PC-9 (cell line): ENCODE measurements around the gene ARPC1A. TPM values are rescaled to one million over a fixed set of nuclear protein-coding genes. Genes with fewer than 3 reads are reported as not detected.
"Not testable (repeated sequence)": the region's sequence is repeated elsewhere in the genome, so short reads cannot be mapped to it uniquely, and the experiment has no call there.

Experiments
- BruUV-seq: library from RNA; stranded (reverse); fragments of 400-500 nt; replicated peaks from 2 replicates; lab custom pipeline; 2021; lab: Mats Ljungman, UMichigan
- CTCF ChIA-PET: fragments of 300-600 bp; sonication (Branson Sonifier 250); formaldehyde crosslinking; loops from one replicate; lab custom pipeline; 2022; ENCODE audit warnings: antibody characterized with exemption; lab: Charles Lee
- POLR2A ChIA-PET: fragments of 300-600 bp; sonication (Branson Sonifier 250); formaldehyde crosslinking; loops from one replicate; lab custom pipeline; 2022; ENCODE audit warnings: antibody characterized with exemption; ENCODE audit not compliant: unreplicated experiment; lab: Charles Lee
- DNase-seq, 2 experiments: peaks; one replicate each; pipeline versions ENCODE4 v3.0.0 to v3.0.0-alpha.2; 2015 to 2022; ENCODE audit warnings: mixed read lengths in 1 of 2
- H2AFZ ChIP-seq: fragments of 200-600 bp; sonication (generic); 2 replicates; pipeline ENCODE4 v1.8.1; 2017; ENCODE audit warnings: antibody characterized with exemption
- H3F3A ChIP-seq: fragments of 200-600 bp; sonication (generic); 2 replicates; pipeline ENCODE4 v1.8.1; 2017; ENCODE audit warnings: antibody characterized with exemption, mild to moderate bottlenecking, low read depth; ENCODE audit not compliant: insufficient read depth
- H3K27ac ChIP-seq: fragments of 200-600 bp; sonication (generic); 2 replicates; pipeline ENCODE4 v1.6.1; 2016; ENCODE audit warnings: mixed run types
- H3K27me3 ChIP-seq: fragments of 200-600 bp; sonication (generic); 2 replicates; pipeline ENCODE4 v1.6.1; 2016; ENCODE audit warnings: low read depth, mixed run types; ENCODE audit not compliant: insufficient read depth
- H3K36me3 ChIP-seq: fragments of 200-600 bp; sonication (generic); 2 replicates; pipeline ENCODE4 v1.6.1; 2016; ENCODE audit warnings: low read depth, mixed run types
- H3K4me1 ChIP-seq: fragments of 200-600 bp; sonication (generic); replicated peaks from 2 replicates; pipeline ENCODE4 v1.6.1; 2016; ENCODE audit warnings: mixed run types; ENCODE audit not compliant: insufficient read depth
- H3K4me2 ChIP-seq: fragments of 200-600 bp; sonication (generic); 2 replicates; pipeline ENCODE4 v1.6.1; 2017; ENCODE audit warnings: mixed run types
- H3K4me3 ChIP-seq: fragments of 200-600 bp; sonication (generic); 2 replicates; pipeline ENCODE4 v1.6.1; 2016; ENCODE audit warnings: mixed run types
- H3K79me2 ChIP-seq: fragments of 200-600 bp; sonication (generic); 2 replicates; pipeline ENCODE4 v1.6.1; 2017; ENCODE audit warnings: low read depth, mixed run types
- H3K9me2 ChIP-seq: fragments of 200-600 bp; sonication (generic); 2 replicates; pipeline ENCODE4 v1.8.1; 2017; ENCODE audit warnings: mild to moderate bottlenecking; ENCODE audit not compliant: insufficient read depth
- H3K9me3 ChIP-seq: fragments of 200-600 bp; sonication (generic); 2 replicates; pipeline ENCODE4 v1.8.1; 2016; ENCODE audit warnings: low read depth; ENCODE audit not compliant: insufficient read depth
- H4K20me1 ChIP-seq: fragments of 200-600 bp; sonication (generic); 2 replicates; pipeline ENCODE4 v1.8.1; 2017; ENCODE audit not compliant: insufficient read depth
- CTCF ChIP-seq: fragments of 200-600 bp; sonication (generic); conservative IDR thresholded peaks from 2 replicates; pipeline ENCODE4 v1.6.1; 2017; ENCODE audit warnings: mixed run types, antibody characterized with exemption, mild to moderate bottlenecking, moderate library complexity
- EZH2 ChIP-seq: fragments of 200-600 bp; sonication (generic); IDR thresholded peaks from 2 replicates; pipeline ENCODE4 v1.8.0; 2017; ENCODE audit warnings: antibody characterized with exemption, low read depth
- intact Hi-C: fragments of 100-400 bp; cut with micrococcal nuclease; formaldehyde crosslinking; loops from one replicate; pipeline ENCODE4 v1.10.0; 2022; ENCODE audit not compliant: unreplicated experiment
- total RNA-seq: library from RNA; stranded (reverse); gene quantifications from 2 replicates; pipeline ENCODE4 v1.2.3, GENCODE V29; 2021

Gene ARPC1A
- total RNA-seq, 1 experiment from 2014 or later: 305 TPM

- POLR2A ChIA-PET: no interaction called here
- H3K4me3 ChIP-seq: peak overlapping the region; percentile 99
- no peaks in the 10 kb centered on the region for H3K9me2 ChIP-seq
- no peaks in the 10 kb centered on the region for H3K27me3 ChIP-seq
- H2AFZ ChIP-seq: no peak overlapping the region
- no peak for DNase-seq
- CTCF ChIA-PET: no interaction called here
- H3F3A ChIP-seq: peaks cover 28% of the 10 kb centered on the region
- peaks cover 39% of the 10 kb centered on the region for H4K20me1 ChIP-seq
- TF ChIP-seq EZH2 (no peak), CTCF (no peak)
- peak overlapping the region; percentile 98 for H3K4me2 ChIP-seq
- intact Hi-C loops: loop anchor here (2.0 kb wide), 3 partner anchors 29 to 45 kb away; partner anchors contain the start of genes ARPC1B, CPSF4 and PTCD1
- peak overlapping the region; percentile 97 for H3K27ac ChIP-seq
- H3K9me3 ChIP-seq: no peaks in the 10 kb centered on the region
- H3K36me3 ChIP-seq: peaks cover 36% of the 10 kb centered on the region
- H3K4me1 ChIP-seq: peaks cover 25% of the 10 kb centered on the region
- no TSS peak for BruUV-seq
- peaks cover 73% of the 10 kb centered on the region for H3K79me2 ChIP-seq
These were observed 84.1 kb downstream of the ARPC1A start for GRCh38 chr7:99409806-99410205.

- POLR2A ChIA-PET: no interaction called here
These were observed 84.9 kb downstream of the ARPC1A start for GRCh38 chr7:99410635-99411034.

GRCh38 chr7:99415513-99416127, 89.9 kb downstream of the ARPC1A start:
- peaks cover 23% of the 10 kb centered on the region for H4K20me1 ChIP-seq
- peaks cover 36% of the 10 kb centered on the region for H3K36me3 ChIP-seq
- POLR2A ChIA-PET, H3K9me3 ChIP-seq, H3K4me2 ChIP-seq, intact Hi-C loops, H3K4me3 ChIP-seq, H3K9me2 ChIP-seq, H3K27me3 ChIP-seq, H2AFZ ChIP-seq, H3K27ac ChIP-seq, H3K4me1 ChIP-seq: not testable (repeated sequence)
- H3K79me2 ChIP-seq: peaks cover 17% of the 10 kb centered on the region
- CTCF ChIA-PET: interaction anchor here (0.6 kb wide), 1 partner anchor 714 kb away, joined by 3 read pairs; no protein-coding TSS in a partner anchor
- DNase-seq: peak in 1 of 2 experiments; percentile 56
- TF ChIP-seq CTCF: peak; percentile 72
- TSS peak; percentile 12 for BruUV-seq
- peaks cover 29% of the 10 kb centered on the region; the same call in 1 of the 2 replicates for H3F3A ChIP-seq

More at GRCh38 chr7:99410635-99411034, 84.9 kb downstream of the ARPC1A start:
- H3K4me1 ChIP-seq: peaks cover 25% of the 10 kb centered on the region
- no peak overlapping the region; the same call in 1 of the 2 replicates for H3K4me3 ChIP-seq
- CTCF ChIA-PET: no interaction called here
- no TSS peak for BruUV-seq
- no peak for TF ChIP-seq CTCF
- no peak for TF ChIP-seq EZH2
- H3F3A ChIP-seq: peaks cover 28% of the 10 kb centered on the region
- H3K27ac ChIP-seq: no peak overlapping the region
- H3K27me3 ChIP-seq: no peaks in the 10 kb centered on the region
- peaks cover 31% of the 10 kb centered on the region for H4K20me1 ChIP-seq
- DNase-seq: no peak
- H3K9me3 ChIP-seq: no peaks in the 10 kb centered on the region
- peaks cover 36% of the 10 kb centered on the region for H3K36me3 ChIP-seq
- H3K79me2 ChIP-seq: peaks cover 64% of the 10 kb centered on the region
- peak overlapping the region; percentile 98; the same call in 1 of the 2 replicates for H3K4me2 ChIP-seq
- intact Hi-C loops: no loop called here
- no peak overlapping the region for H2AFZ ChIP-seq
- no peaks in the 10 kb centered on the region for H3K9me2 ChIP-seq

Other genes with a start within 250 kb of the ARPC1A start
- gene SMURF1, start 181.8 kb upstream of the ARPC1A start, total RNA-seq: 53.2 and 63.9 TPM in 2 replicates
- gene KPNA7, start 117.8 kb upstream of the ARPC1A start, total RNA-seq: 3.6 and 4.2 TPM in 2 replicates
- gene MYH16, start 53.1 kb upstream of the ARPC1A start, total RNA-seq: 11.7 and 18.0 TPM in 2 replicates
- gene ARPC1B, start 48.8 kb downstream of the ARPC1A start, total RNA-seq: 276 and 289 TPM in 2 replicates
- gene PDAP1, start 82.7 kb downstream of the ARPC1A start, total RNA-seq: 141 and 180 TPM in 2 replicates
- gene BUD31, start 83.1 kb downstream of the ARPC1A start, total RNA-seq: 167 and 178 TPM in 2 replicates
- 8.0 and 8.8 TPM in 2 replicates for gene PTCD1, start 112.9 kb downstream of the ARPC1A start, total RNA-seq
- gene CPSF4, start 113.0 kb downstream of the ARPC1A start, total RNA-seq: 69.0 and 81.5 TPM in 2 replicates
- gene ATP5MF, start 140.3 kb downstream of the ARPC1A start, total RNA-seq: 251 and 660 TPM in 2 replicates
- gene ZNF789, start 147.0 kb downstream of the ARPC1A start, total RNA-seq: 30.8 and 38.8 TPM in 2 replicates
- 21.1 and 34.1 TPM in 2 replicates for gene ZNF394, start 174.4 kb downstream of the ARPC1A start, total RNA-seq
- gene ZKSCAN5, start 178.8 kb downstream of the ARPC1A start, total RNA-seq: 10.0 and 13.2 TPM in 2 replicates
- gene FAM200A, start 226.2 kb downstream of the ARPC1A start, total RNA-seq: 6.9 and 7.1 TPM in 2 replicates
- gene ZNF655, start 232.7 kb downstream of the ARPC1A start, total RNA-seq: 75.6 and 83.0 TPM in 2 replicates